Liver (tissue), 9 donors: ENCODE results near the gene ATF4. TPM values are rescaled to one million over a fixed set of nuclear protein-coding genes. Genes with fewer than 3 reads are reported as not detected.

ENCODE experiments used
- DNase-seq: peaks from one replicate; pipeline ENCODE4 v3.0.0-alpha.2; 2017; ENCODE audit warnings: low spot score
- H3K27ac ChIP-seq, 2 donors: one replicate each; pipeline ENCODE4 v1.7.0; 2013; ENCODE audit warnings: inconsistent platforms in 2 of 2, low read length in 2 of 2, control low read depth in 1 of 2, low read depth in 1 of 2, mild to moderate bottlenecking in 1 of 2
- H3K27me3 ChIP-seq, 4 donors: one replicate each; pipeline versions ENCODE4 v1.6.1 to v1.7.0; 2013; ENCODE audit warnings: low read length in 3 of 4, inconsistent platforms in 1 of 4, mild to moderate bottlenecking in 1 of 4, moderate library complexity in 1 of 4; ENCODE audit not compliant: control insufficient read depth in 4 of 4, insufficient read depth in 4 of 4
- H3K36me3 ChIP-seq, 4 donors: one replicate each; pipeline versions ENCODE4 v1.6.1 to v1.7.0; 2013; ENCODE audit warnings: low read length in 3 of 4, mild to moderate bottlenecking in 3 of 4, low read depth in 1 of 4, moderate library complexity in 1 of 4; ENCODE audit not compliant: control insufficient read depth in 4 of 4, insufficient read depth in 3 of 4
- H3K4me1 ChIP-seq, 4 donors: one replicate each; pipeline versions ENCODE4 v1.6.1 to v1.7.0; 2013; ENCODE audit warnings: low read length in 3 of 4, mild to moderate bottlenecking in 3 of 4, moderate library complexity in 1 of 4; ENCODE audit not compliant: control insufficient read depth in 4 of 4, insufficient read depth in 4 of 4
- H3K4me3 ChIP-seq, 3 donors: one replicate each; pipeline versions ENCODE4 v1.6.1 to v1.7.0; 2013; ENCODE audit warnings: low read length in 3 of 3, control low read depth in 1 of 3, low read depth in 1 of 3, mild to moderate bottlenecking in 1 of 3
- H3K9ac ChIP-seq, 2 donors: one replicate each; pipeline ENCODE4 v1.7.0; 2013; ENCODE audit warnings: low read length in 2 of 2, mild to moderate bottlenecking in 2 of 2, moderate library complexity in 2 of 2, control low read depth in 1 of 2, low read depth in 1 of 2
- H3K9me3 ChIP-seq, 4 donors: one replicate each; pipeline versions ENCODE4 v1.6.1 to v1.7.0; 2013; ENCODE audit warnings: low read length in 3 of 4; ENCODE audit not compliant: control insufficient read depth in 4 of 4
- ATF3 ChIP-seq: IDR thresholded peaks from 2 replicates; pipeline ENCODE4 v1.6.1; 2016; ENCODE audit warnings: antibody characterized with exemption
- CTCF ChIP-seq: fragments of 150-350 bp; IDR thresholded peaks from 2 replicates; pipeline ENCODE4 v1.5.1; 2017; ENCODE audit warnings: improper control_type of control experiment, low read depth, low read length; ENCODE audit not compliant: missing input control
- EGR1 ChIP-seq, 2 donors: IDR thresholded peaks; 2 replicates each; pipeline ENCODE4 v1.6.1; 2016 to 2018; ENCODE audit warnings: antibody characterized with exemption in 2 of 2, low read depth in 2 of 2
- FOXA1 ChIP-seq: IDR thresholded peaks from 2 replicates; pipeline ENCODE4 v1.6.1; 2016; ENCODE audit warnings: antibody characterized with exemption
- GABPA ChIP-seq, 2 donors: IDR thresholded peaks in 1 of 2; conservative IDR thresholded peaks in 1 of 2; 2 replicates each; pipeline ENCODE4 v1.6.1; 2016; ENCODE audit warnings: antibody characterized with exemption in 2 of 2, mild to moderate bottlenecking in 1 of 2, moderate library complexity in 1 of 2
- HNF4A ChIP-seq, 2 donors: conservative IDR thresholded peaks; 2 replicates each; pipeline ENCODE4 v1.6.1; 2016; ENCODE audit warnings: antibody characterized with exemption in 2 of 2, mild to moderate bottlenecking in 2 of 2
- HNF4G ChIP-seq: IDR thresholded peaks from 2 replicates; pipeline ENCODE4 v1.6.1; 2016; ENCODE audit warnings: antibody characterized with exemption
- JUND ChIP-seq, 2 donors: IDR thresholded peaks; 2 replicates each; pipeline ENCODE4 v1.6.1; 2016; ENCODE audit warnings: antibody characterized with exemption in 2 of 2
- NR2F2 ChIP-seq: IDR thresholded peaks from 2 replicates; pipeline ENCODE4 v1.6.1; 2016; ENCODE audit warnings: antibody characterized with exemption
- RAD21 ChIP-seq, 2 donors: IDR thresholded peaks; 2 replicates each; pipeline ENCODE4 v1.6.1; 2016; ENCODE audit warnings: antibody characterized with exemption in 2 of 2, mild to moderate bottlenecking in 2 of 2
- REST ChIP-seq: IDR thresholded peaks from 2 replicates; pipeline ENCODE4 v1.6.1; 2016; ENCODE audit warnings: antibody characterized with exemption, mild to moderate bottlenecking
- RXRA ChIP-seq, 2 donors: IDR thresholded peaks; 2 replicates each; pipeline ENCODE4 v1.6.1; 2017 to 2018; ENCODE audit warnings: antibody characterized with exemption in 2 of 2, mild to moderate bottlenecking in 1 of 2
- SP1 ChIP-seq: IDR thresholded peaks from 2 replicates; pipeline ENCODE4 v1.6.1; 2018; ENCODE audit warnings: antibody characterized with exemption, mild to moderate bottlenecking
- TAF1 ChIP-seq: conservative IDR thresholded peaks from 2 replicates; pipeline ENCODE4 v1.6.1; 2016; ENCODE audit warnings: antibody characterized with exemption, mild to moderate bottlenecking
- YY1 ChIP-seq: IDR thresholded peaks from 2 replicates; pipeline ENCODE4 v1.6.1; 2016; ENCODE audit warnings: antibody characterized with exemption, mild to moderate bottlenecking
- WGBS: extraction: QIAGEN DNeasy Blood & Tissue Kit; methylation state at CpG from one replicate; pipeline ENCODE4 v1.1.7; 2013; 5-methylcytosine and 5-hydroxymethylcytosine counted together
- polyA plus RNA-seq, 2 donors: library from polyadenylated mRNA; stranded (reverse) in 1 of 2; unstranded in 1 of 2; fragments of 200-250 nt in 1 of 2; fragments of >200 nt in 1 of 2; fragmentation: Nextera tagmentation in 1 of 2; extraction: Ambion mirVana in 1 of 2; gene quantifications; one replicate each; pipeline versions ENCODE4 v1.2.1 to v1.2.3, GENCODE V29; 2013 to 2015
- total RNA-seq, 2 donors: library from RNA; depleted of rRNA; stranded (reverse); fragments of >200 nt; gene quantifications; one replicate each; pipeline ENCODE4 v1.2.3, GENCODE V29; 2014
- TF ChIP-seq, protein P1 (sequence below): IDR thresholded peaks from 2 replicates; pipeline ENCODE4 v1.6.1; 2016; ENCODE audit warnings: antibody characterized with exemption
- TF ChIP-seq, protein P2 (sequence below): IDR thresholded peaks from 2 replicates; pipeline ENCODE4 v1.6.1; 2016; ENCODE audit warnings: antibody characterized with exemption
- donor health status: healthy.
- donor health status: healthy.
- donor health status: healthy.
- donor health status: healthy.
- donor health status: healthy.

ATF4 gene
- total and polyA plus RNA-seq, 4 donors, result 112 to 211 (median 169) TPM

DNA sequence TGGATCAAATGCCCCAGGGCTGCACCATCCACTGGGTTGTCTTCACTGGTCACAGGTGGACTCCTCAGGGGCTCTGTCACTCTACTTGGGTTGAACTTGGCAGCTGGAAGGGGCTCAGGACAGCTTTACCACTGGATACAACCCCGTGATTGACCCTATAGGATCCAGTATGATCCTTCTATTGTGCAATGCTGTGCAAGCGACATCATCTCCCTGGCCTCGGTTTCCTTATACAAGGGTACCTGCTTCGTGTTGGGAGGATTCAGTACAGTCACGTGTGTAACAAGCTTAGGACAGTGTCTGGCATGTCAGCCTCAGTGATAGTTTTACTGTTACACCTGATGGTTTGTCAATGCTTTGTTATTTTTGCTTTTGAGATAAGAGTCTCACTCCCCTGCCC, 38.8 kb upstream of the ATF4 start:
- Histone ChIP-seq H3K27ac (no peak overlapping the region), H3K36me3 (no peaks in the 10 kb centered on the region), H3K27me3 (no peaks in the 10 kb centered on the region), H3K4me3 (no peak overlapping the region), H3K9me3 (no peaks in the 10 kb centered on the region), H3K9ac (no peak overlapping the region), H3K4me1 (no peaks in the 10 kb centered on the region)
- TF ChIP-seq TAF1 (no peak), GABPA (IDR thresholded peaks at IDR 0.05 in 1 of 2, conservative IDR thresholded peaks at IDR 0.05 in 1 of 2) (no peak), FOXA1 (no peak), JUND (IDR thresholded peaks at IDR 0.05) (no peak), EGR1 (IDR thresholded peaks at IDR 0.05; ENCODE audit: low read depth in 2 of 2) (no peak), NR2F2 (no peak), ATF3 (no peak), REST (no peak), SP1 (no peak), YY1 (no peak), RAD21 (IDR thresholded peaks at IDR 0.05) (no peak), HNF4A (conservative IDR thresholded peaks at IDR 0.05) (no peak), HNF4G (no peak), RXRA (IDR thresholded peaks at IDR 0.05) (no peak), CTCF (no peak)
- TF ChIP-seq, protein P1, sequence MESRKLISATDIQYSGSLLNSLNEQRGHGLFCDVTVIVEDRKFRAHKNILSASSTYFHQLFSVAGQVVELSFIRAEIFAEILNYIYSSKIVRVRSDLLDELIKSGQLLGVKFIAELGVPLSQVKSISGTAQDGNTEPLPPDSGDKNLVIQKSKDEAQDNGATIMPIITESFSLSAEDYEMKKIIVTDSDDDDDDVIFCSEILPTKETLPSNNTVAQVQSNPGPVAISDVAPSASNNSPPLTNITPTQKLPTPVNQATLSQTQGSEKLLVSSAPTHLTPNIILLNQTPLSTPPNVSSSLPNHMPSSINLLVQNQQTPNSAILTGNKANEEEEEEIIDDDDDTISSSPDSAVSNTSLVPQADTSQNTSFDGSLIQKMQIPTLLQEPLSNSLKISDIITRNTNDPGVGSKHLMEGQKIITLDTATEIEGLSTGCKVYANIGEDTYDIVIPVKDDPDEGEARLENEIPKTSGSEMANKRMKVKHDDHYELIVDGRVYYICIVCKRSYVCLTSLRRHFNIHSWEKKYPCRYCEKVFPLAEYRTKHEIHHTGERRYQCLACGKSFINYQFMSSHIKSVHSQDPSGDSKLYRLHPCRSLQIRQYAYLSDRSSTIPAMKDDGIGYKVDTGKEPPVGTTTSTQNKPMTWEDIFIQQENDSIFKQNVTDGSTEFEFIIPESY, result no peak
- TF ChIP-seq, protein P2, sequence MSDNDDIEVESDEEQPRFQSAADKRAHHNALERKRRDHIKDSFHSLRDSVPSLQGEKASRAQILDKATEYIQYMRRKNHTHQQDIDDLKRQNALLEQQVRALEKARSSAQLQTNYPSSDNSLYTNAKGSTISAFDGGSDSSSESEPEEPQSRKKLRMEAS, result no peak
- WGBS, result 86% methylated on average over 5 of the region's 5 CpGs
- DNase-seq, result no peak

- 65% methylated on average over 3 of the region's 3 CpGs for WGBS
- no peaks in the 10 kb centered on the region for H3K36me3 ChIP-seq
- H3K27ac ChIP-seq, result no peak overlapping the region
- no peak for DNase-seq
- H3K9me3 ChIP-seq, result no peaks in the 10 kb centered on the region
- no peak overlapping the region for H3K4me3 ChIP-seq
- H3K9ac ChIP-seq, result no peak overlapping the region
- TF ChIP-seq, protein P2, result no peak
- TF ChIP-seq TAF1 (no peak), NR2F2 (no peak), RXRA (IDR thresholded peaks at IDR 0.05) (no peak), GABPA (IDR thresholded peaks at IDR 0.05 in 1 of 2, conservative IDR thresholded peaks at IDR 0.05 in 1 of 2) (no peak), FOXA1 (no peak), RAD21 (IDR thresholded peaks at IDR 0.05) (no peak), EGR1 (IDR thresholded peaks at IDR 0.05; ENCODE audit: low read depth in 2 of 2) (no peak), CTCF (no peak)
- TF ChIP-seq, protein P1, result no peak
- no peaks in the 10 kb centered on the region for H3K27me3 ChIP-seq
- no peaks in the 10 kb centered on the region for H3K4me1 ChIP-seq
These were observed 37.6 kb upstream of the ATF4 start for GRCh38 chr22:39482768-39483167.
